ENCODE data around the gene LAMA5. TPM values are rescaled to one million over a fixed set of nuclear protein-coding genes. Genes with fewer than 3 reads are reported as not detected.

Gene LAMA5
- total RNA-seq, 2 experiments from 2014 or later, result 0.72 to 1.0 TPM

- no peaks in the 10 kb centered on the region for H3K27me3 Mint-ChIP-seq
- ATAC-seq (no peak), DNase-seq (no peak)
- peak overlapping the region; percentile 85 for H3K27ac Mint-ChIP-seq
- H3K36me3 Mint-ChIP-seq (ENCODE audit: low read depth), result peaks cover 42% of the 10 kb centered on the region
- peaks cover 22% of the 10 kb centered on the region for H3K4me1 Mint-ChIP-seq
- no peaks in the 10 kb centered on the region for H3K9me3 Mint-ChIP-seq (ENCODE audit: low read depth)
- intact Hi-C loops (cut with DNase I, micrococcal nuclease), result loop anchor here (5.0 to 10.0 kb wide), 6 partner anchors 63 to 968 kb away; partner anchors contain the start of genes ARFGAP1 (in 1 of the 2), LAMA5 (in 1 of the 2), SLCO4A1 (in 1 of the 2) and YTHDF1 (in 1 of the 2)
- ChIA-PET CTCF (interaction anchor here (0.7 to 1.2 kb wide), 2 partner anchors 81 to 504 kb away, joined by 3 to 4 read pairs; no protein-coding TSS in a partner anchor), POLR2A (interaction anchor here (0.9 kb wide), 1 partner anchor 11 kb away, joined by 3 read pairs; no protein-coding TSS in a partner anchor)
- H3K4me3 Mint-ChIP-seq, result peak overlapping the region; percentile 91
Observed at GRCh38 chr20:62304331-62305148, 62.6 kb downstream of the LAMA5 start.

- H3K27ac Mint-ChIP-seq, result peak overlapping the region; percentile 85
- intact Hi-C loops (cut with DNase I, micrococcal nuclease), result loop anchor here (2.0 to 10.0 kb wide), 9 partner anchors 64 to 969 kb away; partner anchors contain the start of genes ARFGAP1 (in 1 of the 2), DIDO1 (in 1 of the 2), LAMA5 (in 1 of the 2) and SLCO4A1 (in 1 of the 2)
- DNase-seq (peak; percentile 48), ATAC-seq (no peak)
- ChIA-PET POLR2A (no interaction called here), CTCF (interaction anchor here (0.7 kb wide), 1 partner anchor 505 kb away, joined by 4 read pairs; no protein-coding TSS in a partner anchor)
- H3K9me3 Mint-ChIP-seq (ENCODE audit: low read depth), result no peaks in the 10 kb centered on the region
- peak overlapping the region; percentile 91 for H3K4me3 Mint-ChIP-seq
- peaks cover 36% of the 10 kb centered on the region for H3K36me3 Mint-ChIP-seq (ENCODE audit: low read depth)
- H3K4me1 Mint-ChIP-seq, result peaks cover 22% of the 10 kb centered on the region
- H3K27me3 Mint-ChIP-seq, result no peaks in the 10 kb centered on the region
Observed at GRCh38 chr20:62303340-62304226, 63.5 kb downstream of the LAMA5 start.

- Mint-ChIP-seq H3K36me3 (ENCODE audit: low read depth) (peaks cover 34% of the 10 kb centered on the region), H3K9me3 (ENCODE audit: low read depth) (no peaks in the 10 kb centered on the region), H3K27ac (no peak overlapping the region), H3K27me3 (no peaks in the 10 kb centered on the region), H3K4me3 (peak overlapping the region; percentile 91), H3K4me1 (peaks cover 22% of the 10 kb centered on the region)
- ChIA-PET CTCF (interaction anchor here (2.8 kb wide), 1 partner anchor 83 kb away, joined by 8 read pairs; the partner anchor contains the start of gene RPS21), POLR2A (no interaction called here)
- DNase-seq (no peak), ATAC-seq (no peak)
- intact Hi-C loops (cut with DNase I, micrococcal nuclease), result loop anchor here (2.0 to 10.0 kb wide), 9 partner anchors 64 to 969 kb away; partner anchors contain the start of genes ARFGAP1 (in 1 of the 2), DIDO1 (in 1 of the 2), LAMA5 (in 1 of the 2) and SLCO4A1 (in 1 of the 2)
Observed at GRCh38 chr20:62303062-62303339, 64.1 kb downstream of the LAMA5 start.

GRCh38 chr20:62302341-62303061 lies 64.6 kb downstream of the LAMA5 start, which contains the start of gene ADRM1:
ADRM1 (plus strand) TSS chr20:62302997; CDS start chr20:62303569, 572 bp downstream.
- ChIA-PET CTCF (interaction anchor here (0.6 to 2.8 kb wide), 6 partner anchors 11 to 108 kb away, joined by 3 to 10 read pairs (median 3); partner anchors contain the start of gene RPS21), POLR2A (interaction anchor here (1.0 kb wide), 1 partner anchor 236 kb away, joined by 3 read pairs; no protein-coding TSS in a partner anchor)
- H3K36me3 Mint-ChIP-seq (ENCODE audit: low read depth), result peaks cover 30% of the 10 kb centered on the region
- H3K9me3 Mint-ChIP-seq (ENCODE audit: low read depth), result no peaks in the 10 kb centered on the region
- H3K27ac Mint-ChIP-seq, result peak within 1 kb of the TSS; percentile 99
- peak; percentile 83 for ATAC-seq
- intact Hi-C loops (cut with DNase I, micrococcal nuclease), result loop anchor here (1.0 to 10.0 kb wide), 24 partner anchors 64 to 970 kb away; partner anchors contain the start of genes OSBPL2 (in 2 of the 2), SLCO4A1 (in 2 of the 2), ARFGAP1 (in 1 of the 2) and CABLES2 (in 1 of the 2)
- DNase-seq, result peak; percentile 98
- peak within 1 kb of the TSS; percentile 91 for H3K4me3 Mint-ChIP-seq
- peaks cover 22% of the 10 kb centered on the region for H3K4me1 Mint-ChIP-seq
- H3K27me3 Mint-ChIP-seq, result no peaks in the 10 kb centered on the region

GRCh38 chr20:62301773-62302340 lies 65.3 kb downstream of the LAMA5 start:
- peak; percentile 70 for ATAC-seq
- Mint-ChIP-seq H3K27me3 (no peaks in the 10 kb centered on the region), H3K27ac (peak overlapping the region; percentile 99), H3K4me3 (peak overlapping the region; percentile 83), H3K4me1 (peaks cover 22% of the 10 kb centered on the region), H3K36me3 (ENCODE audit: low read depth) (peaks cover 29% of the 10 kb centered on the region), H3K9me3 (ENCODE audit: low read depth) (no peaks in the 10 kb centered on the region)
- POLR2A ChIA-PET, result interaction anchor here (1.0 kb wide), 1 partner anchor 236 kb away, joined by 3 read pairs; no protein-coding TSS in a partner anchor
- intact Hi-C loops (cut with DNase I, micrococcal nuclease), result loop anchor here (1.0 to 10.0 kb wide), 25 partner anchors 64 to 970 kb away; partner anchors contain the start of genes OSBPL2 (in 2 of the 2), SLCO4A1 (in 2 of the 2), ARFGAP1 (in 1 of the 2) and CABLES2 (in 1 of the 2)
- CTCF ChIA-PET, result interaction anchor here (0.6 to 2.8 kb wide), 7 partner anchors 11 to 287 kb away, joined by 3 to 10 read pairs (median 3); partner anchors contain the start of gene RPS21
- peak; percentile 97 for DNase-seq

- Mint-ChIP-seq H3K4me3 (peak overlapping the region; percentile 83), H3K27me3 (no peaks in the 10 kb centered on the region), H3K27ac (peak overlapping the region; percentile 45), H3K9me3 (ENCODE audit: low read depth) (no peaks in the 10 kb centered on the region), H3K4me1 (peaks cover 22% of the 10 kb centered on the region), H3K36me3 (ENCODE audit: low read depth) (peaks cover 25% of the 10 kb centered on the region)
- POLR2A ChIA-PET, result interaction anchor here (0.6 kb wide), 1 partner anchor 27 kb away, joined by 4 read pairs; no protein-coding TSS in a partner anchor
- CTCF ChIA-PET, result interaction anchor here (0.7 to 2.8 kb wide), 10 partner anchors 14 to 507 kb away, joined by 3 to 10 read pairs (median 3); partner anchors contain the start of gene RPS21
- no peak for DNase-seq
- intact Hi-C loops (cut with DNase I, micrococcal nuclease), result loop anchor here (1.0 to 10.0 kb wide), 7 partner anchors 66 to 971 kb away; partner anchors contain the start of genes ARFGAP1 (in 1 of the 2), LAMA5 (in 1 of the 2), SLCO4A1 (in 1 of the 2) and YTHDF1 (in 1 of the 2)
- ATAC-seq, result no peak
Observed at GRCh38 chr20:62301111-62301668, 65.9 kb downstream of the LAMA5 start.

- Mint-ChIP-seq H3K4me3 (no peak overlapping the region), H3K4me1 (peaks cover 15% of the 10 kb centered on the region), H3K36me3 (ENCODE audit: low read depth) (peaks cover 19% of the 10 kb centered on the region), H3K27ac (no peak overlapping the region), H3K27me3 (no peaks in the 10 kb centered on the region), H3K9me3 (ENCODE audit: low read depth) (no peaks in the 10 kb centered on the region)
- DNase-seq (no peak), ATAC-seq (no peak)
- intact Hi-C loops (cut with DNase I, micrococcal nuclease), result loop anchor here (5.0 to 10.0 kb wide), 6 partner anchors 67 to 972 kb away; partner anchors contain the start of genes ARFGAP1 (in 1 of the 2), LAMA5 (in 1 of the 2), SLCO4A1 (in 1 of the 2) and YTHDF1 (in 1 of the 2)
- ChIA-PET CTCF (interaction anchor here (0.5 to 2.8 kb wide), 8 partner anchors 82 to 508 kb away, joined by 3 to 10 read pairs (median 4); partner anchors contain the start of gene RPS21), POLR2A (interaction anchor here (0.6 kb wide), 1 partner anchor 340 kb away, joined by 3 read pairs; no protein-coding TSS in a partner anchor)
Observed at GRCh38 chr20:62300319-62300718, 66.8 kb downstream of the LAMA5 start.

GRCh38 chr20:62299666-62300236 lies 67.4 kb downstream of the LAMA5 start:
- peaks cover 11% of the 10 kb centered on the region for H3K4me1 Mint-ChIP-seq
- peaks cover 17% of the 10 kb centered on the region for H3K36me3 Mint-ChIP-seq (ENCODE audit: low read depth)
- DNase-seq (no peak), ATAC-seq (no peak)
- ChIA-PET CTCF (interaction anchor here (0.6 to 1.3 kb wide), 3 partner anchors 261 to 508 kb away, joined by 3 to 5 read pairs (median 3); no protein-coding TSS in a partner anchor), POLR2A (no interaction called here)
- intact Hi-C loops (cut with DNase I, micrococcal nuclease), result loop anchor here (5.0 to 10.0 kb wide), 6 partner anchors 68 to 973 kb away; partner anchors contain the start of genes ARFGAP1 (in 1 of the 2), LAMA5 (in 1 of the 2), SLCO4A1 (in 1 of the 2) and YTHDF1 (in 1 of the 2)
- H3K27me3 Mint-ChIP-seq, result no peaks in the 10 kb centered on the region
- no peaks in the 10 kb centered on the region for H3K9me3 Mint-ChIP-seq (ENCODE audit: low read depth)
- H3K4me3 Mint-ChIP-seq, result no peak overlapping the region
- H3K27ac Mint-ChIP-seq, result no peak overlapping the region
